ENCODE data around the gene RHOXF1.
"Not testable (repeated sequence)": the region's sequence is repeated elsewhere in the genome, so short reads cannot be mapped to it uniquely, and the experiment has no call there.

The RHOXF1 gene

GRCh38 chrX:120115438-120115963 lies at the start of gene RHOXF1:
RHOXF1 (minus strand) TSS chrX:120115913; CDS start chrX:120115862, 51 bp downstream.
- Histone ChIP-seq H3K9me3 (ENCODE audit: control insufficient read depth, low read length) (no peaks in the 10 kb centered on the region), H3K4me3 (ENCODE audit: low read depth, low read length) (no peak within 1 kb of the TSS), H3K27me3 (ENCODE audit: control insufficient read depth, insufficient read depth, low read length) (no peaks in the 10 kb centered on the region), H3K4me1 (no peaks in the 10 kb centered on the region), H2AFZ (no peak within 1 kb of the TSS), H3K4me2 (ENCODE audit: low read length) (no peak within 1 kb of the TSS), H3K79me2 (no peaks in the 10 kb centered on the region), H3K9ac (no peak within 1 kb of the TSS), H3K27ac (no peak within 1 kb of the TSS), H3K36me3 (ENCODE audit: control insufficient read depth, insufficient read depth, low read length) (no peaks in the 10 kb centered on the region)
- no peak for TF ChIP-seq CTCF (IDR thresholded peaks at IDR 0.05)

- H3K4me2 ChIP-seq (ENCODE audit: low read length); H3K4me3 ChIP-seq (ENCODE audit: low read depth, low read length); H3K27me3 ChIP-seq (ENCODE audit: control insufficient read depth, insufficient read depth, low read length): not testable (repeated sequence)
These were observed 43.4 kb upstream of the RHOXF1 start for GRCh38 chrX:120159086-120159485.

GRCh38 chrX:120158313-120158712 lies 42.6 kb upstream of the RHOXF1 start, which contains the start of gene RHOXF2:
RHOXF2 (plus strand) TSS chrX:120158613; CDS start chrX:120158751, 138 bp downstream.
- H3K27me3 ChIP-seq (ENCODE audit: control insufficient read depth, insufficient read depth, low read length); H3K4me2 ChIP-seq (ENCODE audit: low read length); H3K4me3 ChIP-seq (ENCODE audit: low read depth, low read length); H3K36me3 ChIP-seq (ENCODE audit: control insufficient read depth, insufficient read depth, low read length); H3K9me3 ChIP-seq (ENCODE audit: control insufficient read depth, low read length); H3K9ac ChIP-seq; H3K27ac ChIP-seq; H3K4me1 ChIP-seq; H3K79me2 ChIP-seq; H2AFZ ChIP-seq: not testable (repeated sequence)

More at GRCh38 chrX:120159086-120159485, 43.4 kb upstream of the RHOXF1 start:
- not testable (repeated sequence) for H3K9ac ChIP-seq; H3K36me3 ChIP-seq (ENCODE audit: control insufficient read depth, insufficient read depth, low read length); H3K79me2 ChIP-seq; H3K9me3 ChIP-seq (ENCODE audit: control insufficient read depth, low read length); H3K4me1 ChIP-seq; H2AFZ ChIP-seq; H3K27ac ChIP-seq

- not testable (repeated sequence) for H3K9ac ChIP-seq; H2AFZ ChIP-seq; H3K9me3 ChIP-seq (ENCODE audit: control insufficient read depth, low read length); H3K27ac ChIP-seq; H3K36me3 ChIP-seq (ENCODE audit: control insufficient read depth, insufficient read depth, low read length); H3K79me2 ChIP-seq; H3K4me3 ChIP-seq (ENCODE audit: low read depth, low read length); H3K4me1 ChIP-seq; H3K4me2 ChIP-seq (ENCODE audit: low read length); H3K27me3 ChIP-seq (ENCODE audit: control insufficient read depth, insufficient read depth, low read length)
These were observed 34.5 kb upstream of the RHOXF1 start for GRCh38 chrX:120150109-120150744.

- Histone ChIP-seq H3K4me1 (no peaks in the 10 kb centered on the region), H3K27me3 (ENCODE audit: control insufficient read depth, insufficient read depth, low read length) (no peaks in the 10 kb centered on the region), H2AFZ (no peak overlapping the region), H3K4me3 (ENCODE audit: low read depth, low read length) (no peak overlapping the region), H3K9ac (no peak overlapping the region), H3K36me3 (ENCODE audit: control insufficient read depth, insufficient read depth, low read length) (no peaks in the 10 kb centered on the region), H3K4me2 (ENCODE audit: low read length) (no peak overlapping the region), H3K27ac (no peak overlapping the region), H3K9me3 (ENCODE audit: control insufficient read depth, low read length) (no peaks in the 10 kb centered on the region), H3K79me2 (no peaks in the 10 kb centered on the region)
- TF ChIP-seq CTCF (IDR thresholded peaks at IDR 0.05) = no peak
These were observed 31.8 kb upstream of the RHOXF1 start for GRCh38 chrX:120147537-120147936.

- not testable (repeated sequence) for H3K4me3 ChIP-seq (ENCODE audit: low read depth, low read length); H3K36me3 ChIP-seq (ENCODE audit: control insufficient read depth, insufficient read depth, low read length); H3K4me2 ChIP-seq (ENCODE audit: low read length); H3K9ac ChIP-seq; H3K4me1 ChIP-seq; H3K79me2 ChIP-seq; H3K27me3 ChIP-seq (ENCODE audit: control insufficient read depth, insufficient read depth, low read length); H2AFZ ChIP-seq; H3K27ac ChIP-seq; H3K9me3 ChIP-seq (ENCODE audit: control insufficient read depth, low read length)
These were observed 30.6 kb upstream of the RHOXF1 start for GRCh38 chrX:120146323-120146722.
